ENCODE data around the gene TIAM2. TPM values are rescaled to one million over a fixed set of nuclear protein-coding genes. Genes with fewer than 3 reads are reported as not detected.
"Not testable (repeated sequence)": the region's sequence is repeated elsewhere in the genome, so short reads cannot be mapped to it uniquely, and the experiment has no call there.

Gene TIAM2
- total RNA-seq, 1 experiment from 2014 or later: 11.3 TPM

DNA sequence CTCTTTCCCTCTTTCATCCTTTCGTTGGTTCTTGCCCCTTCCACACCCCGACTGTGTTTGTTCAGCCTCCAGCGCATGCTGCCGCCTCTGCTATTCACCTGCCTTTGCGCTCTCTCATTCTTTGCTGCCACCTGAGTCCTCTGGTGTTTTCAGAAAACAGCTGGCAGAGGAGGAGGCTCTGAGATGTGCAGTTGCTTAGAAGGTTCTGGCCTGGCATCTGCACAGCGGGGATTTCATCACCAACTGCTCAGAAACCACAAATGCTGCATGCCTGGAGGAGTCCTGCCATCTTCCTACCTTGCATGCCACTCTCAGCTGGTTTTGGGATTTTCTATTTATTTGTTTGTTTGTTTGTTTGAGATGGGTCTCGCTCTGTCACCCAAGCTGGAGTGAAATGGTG lies 229.5 kb downstream of the TIAM2 start:
- in situ Hi-C loops (cut with HindIII; ENCODE audit: low pct_unique_long_range_greater_than_20kb, low sequenced_read_pairs): no loop called here
- no peak for DNase-seq (ENCODE audit: low read depth)

DNA sequence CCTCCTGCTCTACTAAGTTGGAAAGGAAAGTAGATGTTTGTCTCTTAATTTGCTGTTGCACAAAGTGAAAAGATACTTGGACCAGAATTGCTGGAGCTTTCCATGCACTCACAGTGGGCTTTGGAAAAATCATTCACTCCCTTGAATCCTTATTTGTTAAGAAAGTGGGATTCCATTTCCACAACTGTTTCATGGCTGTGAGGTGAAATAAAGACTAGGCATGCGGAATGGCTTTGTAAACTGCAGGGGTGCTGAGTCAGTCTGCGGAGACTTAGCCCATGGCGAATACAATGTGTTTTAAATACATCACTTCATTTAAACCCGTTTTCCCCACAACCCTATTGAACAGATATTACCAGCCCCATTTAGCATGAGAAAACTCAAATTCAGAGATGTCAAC lies 231.9 kb downstream of the TIAM2 start:
- in situ Hi-C loops (cut with HindIII; ENCODE audit: low pct_unique_long_range_greater_than_20kb, low sequenced_read_pairs): no loop called here
- DNase-seq (ENCODE audit: low read depth): no peak

DNA sequence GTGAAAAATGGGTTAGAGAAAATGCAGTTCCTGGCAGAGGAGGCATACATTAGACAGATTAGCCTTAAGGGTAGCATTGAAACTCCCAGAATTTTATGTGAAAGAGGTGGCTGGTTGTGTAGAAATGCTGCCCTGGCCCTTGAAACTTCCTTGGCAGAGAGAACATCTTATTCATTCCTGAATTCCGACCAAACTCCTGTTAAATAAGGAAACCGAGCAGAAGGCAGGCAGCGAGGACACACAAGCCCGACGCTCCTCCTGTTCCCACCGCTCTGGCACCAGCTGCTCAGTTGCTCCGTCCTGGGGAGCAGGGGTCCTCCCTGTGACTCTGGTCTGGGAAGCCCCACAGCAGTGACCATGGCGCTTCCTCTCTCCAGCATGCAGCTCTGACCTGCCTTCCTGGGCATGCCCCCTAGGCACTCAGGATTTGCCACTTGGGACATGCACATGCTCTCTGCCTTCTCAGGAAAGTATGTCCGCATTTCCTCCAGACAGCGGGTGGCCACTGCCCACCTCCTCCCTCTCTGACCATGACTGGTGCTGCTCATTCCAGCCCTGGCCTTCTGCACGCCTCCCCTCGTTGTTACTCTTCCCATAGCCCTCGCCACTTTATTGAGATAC lies 233.5 kb downstream of the TIAM2 start:
- DNase-seq (ENCODE audit: low read depth): no peak
- in situ Hi-C loops (cut with HindIII; ENCODE audit: low pct_unique_long_range_greater_than_20kb, low sequenced_read_pairs): no loop called here

DNA sequence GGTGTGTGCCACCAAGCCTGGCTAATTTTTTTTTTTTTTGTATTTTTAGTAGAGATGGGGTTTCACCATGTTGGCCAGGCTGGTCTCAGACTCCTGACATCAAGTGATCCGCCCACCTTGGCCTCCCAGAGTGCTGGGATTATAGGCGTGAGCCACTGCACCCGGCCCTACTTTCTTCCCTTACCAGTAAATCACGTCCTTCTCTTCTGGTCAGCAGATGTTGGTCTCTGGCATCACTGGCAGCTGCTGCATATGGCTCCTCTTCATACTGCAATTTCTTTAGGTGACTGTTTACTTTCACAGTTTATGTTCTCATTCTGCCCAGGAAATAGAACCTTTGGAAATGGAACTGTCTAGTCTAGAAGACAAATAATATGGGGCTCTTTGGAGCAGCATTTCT lies 235.9 kb downstream of the TIAM2 start:
- in situ Hi-C loops (cut with HindIII; ENCODE audit: low pct_unique_long_range_greater_than_20kb, low sequenced_read_pairs); DNase-seq (ENCODE audit: low read depth): not testable (repeated sequence)

DNA sequence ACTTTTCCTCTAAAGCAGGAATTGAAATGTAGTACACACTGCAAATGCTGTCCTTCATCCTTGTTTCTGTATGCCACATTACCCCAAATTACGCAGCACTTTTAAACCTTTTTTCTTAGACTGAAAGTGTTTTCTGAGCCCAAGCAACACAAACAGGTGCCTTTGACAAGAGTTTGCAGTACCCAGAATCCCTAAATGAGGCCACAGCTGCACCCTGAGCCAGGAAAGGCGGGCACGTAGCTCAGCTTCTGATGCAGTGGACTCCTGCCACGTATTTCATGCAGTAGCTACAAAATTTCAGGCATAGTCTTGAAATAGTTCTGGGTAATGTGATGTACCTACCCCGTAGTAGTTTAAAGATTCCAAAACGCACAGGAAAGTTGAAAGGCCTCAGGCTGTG lies 237.7 kb downstream of the TIAM2 start:
- DNase-seq (ENCODE audit: low read depth): no peak
- in situ Hi-C loops (cut with HindIII; ENCODE audit: low pct_unique_long_range_greater_than_20kb, low sequenced_read_pairs): no loop called here

DNA sequence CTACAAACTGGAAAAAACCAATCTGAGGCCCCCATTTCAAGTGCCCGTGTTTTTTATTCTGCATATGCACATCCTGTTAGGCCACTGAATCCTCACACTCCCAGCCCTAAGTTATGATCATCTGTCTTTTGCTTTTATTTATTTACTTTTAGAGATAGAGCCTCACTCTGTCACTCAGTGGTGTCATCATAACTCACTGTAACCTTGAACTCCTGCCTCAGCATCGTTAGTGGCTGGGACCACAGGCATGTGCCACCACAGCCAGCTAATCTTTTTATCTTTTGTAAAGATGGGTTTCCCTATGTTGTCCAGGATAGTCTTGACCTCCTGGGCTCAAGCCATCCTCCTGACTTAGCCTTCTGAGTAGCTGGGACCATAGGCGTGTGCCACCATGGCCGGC lies 239.1 kb downstream of the TIAM2 start:
- in situ Hi-C loops (cut with HindIII; ENCODE audit: low pct_unique_long_range_greater_than_20kb, low sequenced_read_pairs): no loop called here
- DNase-seq (ENCODE audit: low read depth): no peak

DNA sequence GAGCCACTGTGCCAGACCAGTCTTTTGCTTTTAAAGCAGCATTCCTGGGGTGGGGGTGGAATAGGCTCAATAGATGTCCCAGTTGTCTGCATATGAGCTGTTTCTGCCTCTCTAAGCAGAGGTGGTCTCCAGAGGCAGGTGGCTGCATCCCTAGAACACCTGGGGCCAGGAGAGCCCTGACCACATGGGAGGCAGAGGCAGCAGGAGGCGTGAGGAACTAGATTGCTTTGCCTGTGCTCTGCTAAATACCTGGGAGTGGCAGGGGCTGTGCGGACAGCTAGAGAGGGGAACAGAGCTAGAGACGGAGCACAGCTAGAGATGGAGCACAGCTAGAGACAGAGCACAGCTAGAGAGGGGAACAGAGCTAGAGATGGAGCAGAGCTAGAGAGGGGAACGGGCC lies 239.6 kb downstream of the TIAM2 start:
- no peak for DNase-seq (ENCODE audit: low read depth)
- in situ Hi-C loops (cut with HindIII; ENCODE audit: low pct_unique_long_range_greater_than_20kb, low sequenced_read_pairs): no loop called here

DNA sequence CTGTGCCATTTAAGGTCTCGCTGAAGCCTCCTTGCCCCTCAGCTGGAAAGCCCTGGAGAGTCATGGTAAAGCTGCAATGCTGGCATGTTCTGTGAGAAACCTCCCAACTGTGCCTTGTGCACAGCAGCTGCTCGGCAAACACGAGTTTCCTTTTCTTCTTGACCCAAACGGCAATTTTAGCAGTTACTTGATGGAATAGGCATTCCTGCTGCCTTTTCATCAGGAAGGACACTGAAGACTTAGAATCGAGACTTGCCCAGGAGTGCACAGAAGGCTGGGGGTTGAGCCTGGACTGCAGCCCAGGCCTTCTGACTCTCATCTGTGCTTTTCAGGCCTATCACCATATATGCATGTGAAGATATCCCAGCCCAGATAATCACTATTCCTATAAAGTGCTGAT lies 240.0 kb downstream of the TIAM2 start:
- in situ Hi-C loops (cut with HindIII; ENCODE audit: low pct_unique_long_range_greater_than_20kb, low sequenced_read_pairs): no loop called here
- DNase-seq (ENCODE audit: low read depth): no peak

DNA sequence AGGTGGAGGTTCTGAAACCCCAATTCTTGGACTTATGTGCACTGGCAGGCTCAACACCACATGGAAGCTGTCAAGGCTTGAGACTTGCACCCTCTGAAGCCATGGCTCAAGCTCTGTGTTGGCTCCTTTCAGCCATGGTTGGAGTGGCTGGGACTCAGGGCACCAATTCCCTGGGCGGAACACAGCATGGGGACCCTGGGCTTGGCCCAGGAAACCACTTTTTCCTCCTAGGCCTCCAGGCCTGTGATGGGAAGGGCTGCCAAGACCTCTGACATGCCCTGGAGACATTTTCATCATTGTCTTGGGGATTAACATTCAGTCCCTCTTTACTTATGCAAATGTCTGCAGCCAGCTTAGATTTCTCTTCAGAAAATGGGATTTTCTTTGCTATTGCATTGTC lies 242.5 kb downstream of the TIAM2 start:
- in situ Hi-C loops (cut with HindIII; ENCODE audit: low pct_unique_long_range_greater_than_20kb, low sequenced_read_pairs): no loop called here
- DNase-seq (ENCODE audit: low read depth): no peak

DNA sequence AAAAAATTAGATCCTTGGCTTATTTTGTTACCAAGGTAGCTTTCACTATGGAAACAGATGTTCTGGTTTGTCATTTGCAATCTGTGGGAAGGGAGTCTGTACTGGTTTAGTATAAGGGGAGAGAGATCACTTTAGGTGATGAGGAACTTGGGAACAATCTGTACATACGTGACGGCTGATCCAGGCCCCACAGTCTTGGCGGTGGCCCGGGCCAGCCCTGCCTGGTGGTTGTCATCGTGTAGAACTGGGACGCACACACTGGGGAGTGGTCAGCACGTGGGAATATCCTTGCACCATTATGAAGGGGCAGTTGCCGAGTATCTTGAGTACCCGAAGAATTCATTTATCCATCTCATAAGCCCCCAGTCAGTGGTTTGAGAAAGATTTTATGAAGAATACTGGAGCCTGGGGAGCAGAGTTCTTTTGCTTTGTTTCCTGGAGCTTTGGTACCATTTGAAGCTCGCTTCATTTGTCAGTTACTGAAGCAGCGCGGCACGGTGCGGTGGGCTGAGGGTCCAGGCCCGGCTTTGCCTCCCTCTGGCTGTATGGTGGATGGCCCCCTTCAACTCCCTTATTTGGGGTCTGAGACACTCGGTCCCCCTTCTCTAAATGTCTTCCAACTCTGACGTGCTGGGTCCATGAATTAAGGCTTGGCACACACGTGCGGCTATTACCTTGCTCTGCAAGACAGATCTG lies 245.9 kb downstream of the TIAM2 start:
- DNase-seq (ENCODE audit: low read depth): no peak
- in situ Hi-C loops (cut with HindIII; ENCODE audit: low pct_unique_long_range_greater_than_20kb, low sequenced_read_pairs): no loop called here

DNA sequence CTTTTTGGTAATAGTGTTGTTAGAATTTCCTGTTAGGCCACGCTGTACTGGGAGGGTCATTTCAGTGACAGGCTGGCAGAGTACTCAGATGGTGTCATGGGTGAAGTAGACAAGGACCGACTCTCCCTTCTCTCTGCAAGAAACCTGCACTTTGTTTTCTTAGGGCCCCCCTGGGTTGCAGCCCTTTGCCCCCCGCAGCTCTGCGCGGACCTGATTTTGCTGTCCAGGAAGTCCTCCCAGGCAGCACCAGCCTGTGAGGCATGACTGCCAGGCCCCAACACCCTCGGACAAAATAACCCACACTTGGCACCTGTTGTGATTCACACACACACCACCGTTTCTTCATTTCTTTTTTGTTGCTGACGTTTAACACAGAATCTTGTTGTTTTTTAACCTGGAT lies 246.9 kb downstream of the TIAM2 start:
- DNase-seq (ENCODE audit: low read depth): no peak
- in situ Hi-C loops (cut with HindIII; ENCODE audit: low pct_unique_long_range_greater_than_20kb, low sequenced_read_pairs): no loop called here

DNA sequence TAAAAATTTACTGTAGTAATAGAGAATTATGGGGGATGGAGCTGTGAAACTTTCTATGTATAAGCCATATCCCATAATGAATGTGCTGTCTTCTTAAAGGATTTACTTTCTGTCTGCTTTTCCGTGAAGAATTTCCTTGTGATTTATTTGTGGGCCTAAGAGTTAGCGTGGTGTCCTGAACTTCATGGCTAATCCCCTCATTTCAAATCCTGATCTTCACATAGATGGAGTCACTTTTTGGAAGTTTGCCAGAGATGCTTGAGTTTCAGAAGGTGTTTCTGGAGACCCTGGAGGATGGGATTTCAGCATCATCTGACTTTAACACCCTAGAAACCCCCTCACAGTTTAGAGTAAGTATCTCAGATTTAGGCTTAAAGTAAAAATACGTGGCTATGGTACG lies 249.3 kb downstream of the TIAM2 start:
- DNase-seq (ENCODE audit: low read depth): no peak
- in situ Hi-C loops (cut with HindIII; ENCODE audit: low pct_unique_long_range_greater_than_20kb, low sequenced_read_pairs): no loop called here

DNA sequence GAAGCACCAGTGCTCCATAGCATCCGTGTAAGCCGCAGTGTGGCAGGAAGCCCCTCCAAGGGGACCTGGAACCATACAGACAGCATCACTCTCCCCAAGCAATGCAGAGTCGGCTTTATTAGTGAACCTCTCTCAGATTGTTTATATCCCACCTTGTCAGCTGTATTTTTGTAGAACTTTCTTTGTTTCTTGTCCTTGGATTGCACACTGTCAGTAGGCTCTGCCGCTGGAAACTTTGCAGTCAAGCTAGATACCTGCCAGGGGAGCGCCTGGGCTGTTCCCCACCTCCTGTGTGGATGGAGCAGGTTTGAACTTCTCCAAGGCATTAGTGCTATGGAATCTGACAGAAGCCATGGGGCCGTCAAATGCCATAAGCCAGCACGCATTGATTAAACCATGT lies 250.1 kb downstream of the TIAM2 start:
- in situ Hi-C loops (cut with HindIII; ENCODE audit: low pct_unique_long_range_greater_than_20kb, low sequenced_read_pairs): no loop called here
- no peak for DNase-seq (ENCODE audit: low read depth)

DNA sequence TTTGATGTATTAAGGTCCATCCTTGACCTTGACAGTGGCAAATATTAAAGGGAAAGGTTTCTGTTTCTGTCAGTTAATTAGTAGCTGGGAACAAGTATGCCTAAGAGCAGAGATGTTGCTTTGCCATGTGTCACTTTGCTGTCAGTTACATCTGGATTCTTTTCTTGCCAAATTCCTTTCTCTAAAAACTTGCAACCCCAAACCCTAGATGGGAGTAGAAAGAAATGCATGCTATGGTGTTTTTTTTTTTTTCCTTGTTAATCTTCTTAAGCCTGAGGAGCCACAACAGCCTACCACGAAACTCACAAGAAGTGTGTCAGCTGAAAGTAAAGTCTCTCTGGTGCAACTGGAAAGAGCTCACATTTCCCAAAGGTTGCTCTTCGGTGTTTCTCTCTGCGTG lies 250.7 kb downstream of the TIAM2 start:
- DNase-seq (ENCODE audit: low read depth): no peak
- in situ Hi-C loops (cut with HindIII; ENCODE audit: low pct_unique_long_range_greater_than_20kb, low sequenced_read_pairs): no loop called here

DNA sequence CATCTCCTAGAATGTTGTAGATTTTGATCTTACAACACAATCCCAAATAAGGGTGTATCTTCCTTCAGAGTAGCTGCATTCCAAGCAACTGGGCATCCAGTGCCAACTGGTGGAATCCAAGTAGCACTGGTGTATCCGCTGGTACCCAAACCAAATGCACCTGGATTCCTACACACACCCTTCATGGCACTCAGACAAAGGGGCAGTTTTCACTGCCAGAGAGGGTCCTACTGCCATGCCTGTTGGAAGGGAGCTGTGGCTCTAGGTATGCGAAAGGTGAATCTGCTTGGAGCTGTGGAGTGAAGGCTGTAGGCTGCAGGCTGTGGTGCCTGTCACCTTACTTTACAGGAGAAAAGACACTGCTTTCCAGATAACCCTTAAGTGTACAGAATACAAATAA lies 251.7 kb downstream of the TIAM2 start:
- DNase-seq (ENCODE audit: low read depth): no peak
- in situ Hi-C loops (cut with HindIII; ENCODE audit: low pct_unique_long_range_greater_than_20kb, low sequenced_read_pairs): no loop called here

DNA sequence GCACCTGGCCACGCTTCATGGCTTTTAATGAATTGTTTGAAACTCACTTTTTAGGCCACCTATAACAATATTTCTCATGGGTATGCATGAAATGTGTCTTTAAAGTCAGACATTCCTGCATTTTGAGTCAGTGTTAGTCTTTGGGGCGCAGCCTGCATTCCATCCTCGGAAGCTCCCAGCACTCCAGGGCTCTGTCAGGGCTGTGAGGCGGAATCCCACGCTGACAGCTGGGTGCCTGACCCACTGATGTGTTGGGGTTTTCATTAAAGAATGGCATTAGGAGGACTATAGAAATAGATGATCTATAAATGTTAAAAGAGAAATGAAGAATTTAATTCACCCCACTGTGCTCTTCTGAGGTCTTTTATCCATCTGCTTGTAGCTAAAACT lies 252.5 kb downstream of the TIAM2 start:
- in situ Hi-C loops (cut with HindIII; ENCODE audit: low pct_unique_long_range_greater_than_20kb, low sequenced_read_pairs): no loop called here
- no peak for DNase-seq (ENCODE audit: low read depth)

DNA sequence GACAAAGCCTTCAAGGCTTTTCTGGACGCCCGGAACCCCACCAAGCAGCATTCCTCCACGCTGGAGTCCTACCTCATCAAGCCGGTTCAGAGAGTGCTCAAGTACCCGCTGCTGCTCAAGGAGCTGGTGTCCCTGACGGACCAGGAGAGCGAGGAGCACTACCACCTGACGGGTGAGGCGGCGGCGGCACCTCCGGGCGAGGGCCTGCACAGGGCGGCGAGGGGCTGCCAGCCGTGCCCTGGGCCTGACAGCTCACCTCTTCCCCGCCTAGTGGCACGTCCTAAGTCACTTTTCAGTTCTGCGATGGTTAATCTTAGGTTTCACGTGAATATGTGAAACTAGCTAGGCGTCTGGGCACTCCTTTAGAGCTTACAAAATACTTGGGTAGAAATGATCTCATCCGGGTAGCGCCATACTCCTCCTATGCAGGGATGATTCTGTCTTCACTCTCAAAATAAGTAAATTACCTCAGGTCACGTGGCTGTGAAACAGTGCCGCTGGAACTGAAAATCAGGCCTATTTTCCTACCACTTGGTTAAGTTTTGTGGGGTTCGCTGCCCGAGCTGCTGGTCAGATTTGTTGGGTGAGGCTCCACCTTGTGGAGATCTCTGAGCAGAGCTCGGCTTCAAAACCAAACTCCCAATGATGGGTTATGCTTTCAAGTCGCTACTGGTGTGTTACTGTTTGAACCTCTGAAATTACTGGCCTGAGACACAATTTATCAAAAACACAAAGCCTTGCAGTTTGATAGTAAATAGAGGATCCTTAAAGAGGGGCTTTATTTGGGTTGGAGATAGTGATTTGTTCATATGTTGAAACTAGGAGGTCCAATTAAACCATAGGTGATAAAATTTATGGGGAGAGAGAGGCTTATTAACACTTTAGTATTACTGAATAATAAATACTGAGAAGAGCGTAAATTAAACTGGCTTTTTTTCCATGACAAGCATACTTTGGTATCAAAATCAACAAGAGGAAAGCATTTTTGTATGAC lies 253.2 kb downstream of the TIAM2 start:
- DNase-seq (ENCODE audit: low read depth): peak; percentile 24
- in situ Hi-C loops (cut with HindIII; ENCODE audit: low pct_unique_long_range_greater_than_20kb, low sequenced_read_pairs): no loop called here

DNA sequence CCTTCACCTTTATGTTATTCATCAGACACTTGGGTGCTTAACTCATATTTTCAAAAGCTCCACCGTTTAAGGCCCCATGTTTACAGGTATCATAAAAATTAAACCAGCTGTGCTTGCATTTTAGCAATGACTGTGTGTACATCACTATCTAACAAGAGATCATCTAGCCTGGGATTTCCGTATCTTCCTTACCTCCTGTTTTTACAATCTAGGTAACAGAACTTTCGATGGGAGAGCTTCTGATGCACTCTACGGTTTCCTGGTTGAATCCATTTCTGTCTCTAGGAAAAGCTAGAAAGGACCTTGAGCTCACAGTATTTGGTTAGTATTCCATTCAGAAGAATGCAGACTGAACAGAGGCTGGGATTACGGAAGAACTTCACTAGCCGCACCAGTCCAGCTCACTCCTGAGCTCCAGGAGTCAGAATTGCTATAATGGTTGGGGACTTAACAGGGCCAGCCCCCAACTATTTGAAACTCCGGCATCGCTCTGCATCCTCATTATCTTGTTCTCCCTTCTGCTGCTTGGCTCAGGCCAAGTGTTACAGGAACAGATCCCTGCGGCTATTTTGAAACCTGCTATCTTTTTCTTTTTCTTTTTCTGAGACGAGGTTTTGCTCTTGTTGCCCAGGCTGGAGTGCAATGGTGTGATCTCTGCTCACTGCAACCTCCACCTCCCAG lies 255.7 kb downstream of the TIAM2 start:
- DNase-seq (ENCODE audit: low read depth): no peak
- in situ Hi-C loops (cut with HindIII; ENCODE audit: low pct_unique_long_range_greater_than_20kb, low sequenced_read_pairs): no loop called here

DNA sequence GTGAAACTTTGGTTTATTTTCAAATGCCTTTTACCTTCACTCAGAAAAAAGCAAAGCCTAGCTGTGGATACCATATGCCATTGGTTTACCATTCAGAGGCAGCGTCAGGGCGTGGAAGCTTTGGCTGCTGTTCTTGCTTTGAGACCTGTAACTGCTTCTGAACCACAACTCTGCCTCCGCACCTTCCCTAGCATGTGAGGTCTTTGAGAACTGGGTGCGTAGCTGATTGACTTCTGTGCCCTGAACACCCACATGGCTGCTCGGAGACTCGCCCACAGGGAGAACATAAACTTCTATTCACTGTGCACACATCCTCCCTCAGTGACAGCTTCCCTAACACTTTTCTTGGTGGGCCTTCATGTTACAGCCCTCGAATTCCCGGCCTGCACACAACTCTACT lies 257.5 kb downstream of the TIAM2 start:
- in situ Hi-C loops (cut with HindIII; ENCODE audit: low pct_unique_long_range_greater_than_20kb, low sequenced_read_pairs): no loop called here
- no peak for DNase-seq (ENCODE audit: low read depth)

All from Caki2 (cell line).